Astrocyte of the cerebellum (primary cell): ENCODE measurements around the gene ARHGAP42.
A peak's percentile ranks its signal among the peaks of the same experiment; 100 is the strongest.

Experiments used
- DNase-seq: peaks from one replicate; pipeline ENCODE4 v3.0.0-alpha.2; 2011; ENCODE audit warnings: low read depth
- H3K4me3 ChIP-seq: 2 replicates; pipeline ENCODE4 v1.5.1; 2011; ENCODE audit warnings: mild to moderate bottlenecking, low read depth, low read length, moderate library complexity
- in situ Hi-C: cut with HindIII; loops from 2 replicates; pipeline ENCODE4 v1.10.0; 2017; ENCODE audit warnings: low sequenced_read_pairs
- TF ChIP-seq, protein P1 (sequence below): IDR thresholded peaks from 2 replicates; pipeline ENCODE4 v1.5.1; 2012; ENCODE audit warnings: low read length, low read depth, moderate library complexity, mild to moderate bottlenecking; ENCODE audit errors: missing control alignments

ARHGAP42 gene

GRCh38 chr11:100833276-100833675 is 146.2 kb downstream of the ARHGAP42 start:
- H3K4me3 ChIP-seq: no peak overlapping the region
- TF ChIP-seq, protein P1, sequence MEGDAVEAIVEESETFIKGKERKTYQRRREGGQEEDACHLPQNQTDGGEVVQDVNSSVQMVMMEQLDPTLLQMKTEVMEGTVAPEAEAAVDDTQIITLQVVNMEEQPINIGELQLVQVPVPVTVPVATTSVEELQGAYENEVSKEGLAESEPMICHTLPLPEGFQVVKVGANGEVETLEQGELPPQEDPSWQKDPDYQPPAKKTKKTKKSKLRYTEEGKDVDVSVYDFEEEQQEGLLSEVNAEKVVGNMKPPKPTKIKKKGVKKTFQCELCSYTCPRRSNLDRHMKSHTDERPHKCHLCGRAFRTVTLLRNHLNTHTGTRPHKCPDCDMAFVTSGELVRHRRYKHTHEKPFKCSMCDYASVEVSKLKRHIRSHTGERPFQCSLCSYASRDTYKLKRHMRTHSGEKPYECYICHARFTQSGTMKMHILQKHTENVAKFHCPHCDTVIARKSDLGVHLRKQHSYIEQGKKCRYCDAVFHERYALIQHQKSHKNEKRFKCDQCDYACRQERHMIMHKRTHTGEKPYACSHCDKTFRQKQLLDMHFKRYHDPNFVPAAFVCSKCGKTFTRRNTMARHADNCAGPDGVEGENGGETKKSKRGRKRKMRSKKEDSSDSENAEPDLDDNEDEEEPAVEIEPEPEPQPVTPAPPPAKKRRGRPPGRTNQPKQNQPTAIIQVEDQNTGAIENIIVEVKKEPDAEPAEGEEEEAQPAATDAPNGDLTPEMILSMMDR: no peak
- DNase-seq: no peak
- in situ Hi-C loops: loop anchor here (25.0 kb wide), 2 partner anchors 146 to 246 kb away; partner anchors contain the start of gene ARHGAP42

- no peak for DNase-seq
- no peak overlapping the region for H3K4me3 ChIP-seq
- TF ChIP-seq, protein P1: no peak
- in situ Hi-C loops: loop anchor here (25.0 kb wide), 2 partner anchors 149 to 249 kb away; partner anchors contain the start of gene ARHGAP42
Measured at GRCh38 chr11:100835854-100836253, 148.8 kb downstream of the ARHGAP42 start.

GRCh38 chr11:100837311-100837710 is 150.2 kb downstream of the ARHGAP42 start:
- in situ Hi-C loops: loop anchor here (25.0 kb wide), 2 partner anchors 150 to 250 kb away; partner anchors contain the start of gene ARHGAP42
- DNase-seq: no peak
- no peak overlapping the region for H3K4me3 ChIP-seq
- TF ChIP-seq, protein P1: no peak

- TF ChIP-seq, protein P1: no peak
- H3K4me3 ChIP-seq: no peak overlapping the region
- no peak for DNase-seq
- in situ Hi-C loops: loop anchor here (25.0 kb wide), 2 partner anchors 155 to 255 kb away; partner anchors contain the start of gene ARHGAP42
Measured at GRCh38 chr11:100841711-100842407, 154.8 kb downstream of the ARHGAP42 start.

DNA sequence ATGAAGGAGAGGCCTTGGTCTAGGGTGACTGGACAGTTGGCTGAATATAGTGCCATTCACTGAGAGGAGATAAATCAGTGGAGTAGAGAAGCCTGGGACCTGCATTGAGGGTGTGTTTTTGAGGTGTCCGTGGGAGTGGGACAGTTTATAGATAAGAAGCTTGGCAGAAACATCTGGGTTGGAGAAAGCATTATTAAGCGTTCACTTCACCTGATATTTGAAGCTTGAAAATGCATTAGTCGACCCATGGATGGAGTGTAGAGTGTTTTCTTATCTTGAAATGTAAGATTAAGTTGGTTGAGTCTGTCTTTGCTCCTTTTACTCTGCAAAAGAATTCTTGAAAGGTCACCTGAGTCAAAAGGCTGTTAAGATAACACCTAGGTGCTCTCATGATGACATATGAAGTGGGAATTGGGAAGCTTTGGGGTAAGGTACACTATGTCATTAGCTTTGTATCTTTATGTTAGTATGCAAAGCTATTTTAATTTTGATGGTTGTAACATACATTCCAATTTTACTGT is 160.7 kb downstream of the ARHGAP42 start:
- DNase-seq: no peak
- TF ChIP-seq, protein P1: no peak
- in situ Hi-C loops: loop anchor here (25.0 kb wide), 2 partner anchors 160 to 260 kb away; partner anchors contain the start of gene ARHGAP42
- H3K4me3 ChIP-seq: no peak overlapping the region

GRCh38 chr11:100849009-100849900 is 162.2 kb downstream of the ARHGAP42 start:
- peak; percentile 60 for DNase-seq
- in situ Hi-C loops: loop anchor here (25.0 kb wide), 2 partner anchors 162 to 262 kb away; partner anchors contain the start of gene ARHGAP42
- H3K4me3 ChIP-seq: no peak overlapping the region
- TF ChIP-seq, protein P1: no peak
